Measurements from ENCODE around the gene ARHGAP12. TPM values are rescaled to one million over a fixed set of nuclear protein-coding genes. Genes with fewer than 3 reads are reported as not detected.
"Not testable (repeated sequence)": the region's sequence is repeated elsewhere in the genome, so short reads cannot be mapped to it uniquely, and the experiment has no call there.

The ARHGAP12 gene
- total and polyA plus RNA-seq, 8 donors: 25.5 to 40.4 (median 37.3) TPM

DNA sequence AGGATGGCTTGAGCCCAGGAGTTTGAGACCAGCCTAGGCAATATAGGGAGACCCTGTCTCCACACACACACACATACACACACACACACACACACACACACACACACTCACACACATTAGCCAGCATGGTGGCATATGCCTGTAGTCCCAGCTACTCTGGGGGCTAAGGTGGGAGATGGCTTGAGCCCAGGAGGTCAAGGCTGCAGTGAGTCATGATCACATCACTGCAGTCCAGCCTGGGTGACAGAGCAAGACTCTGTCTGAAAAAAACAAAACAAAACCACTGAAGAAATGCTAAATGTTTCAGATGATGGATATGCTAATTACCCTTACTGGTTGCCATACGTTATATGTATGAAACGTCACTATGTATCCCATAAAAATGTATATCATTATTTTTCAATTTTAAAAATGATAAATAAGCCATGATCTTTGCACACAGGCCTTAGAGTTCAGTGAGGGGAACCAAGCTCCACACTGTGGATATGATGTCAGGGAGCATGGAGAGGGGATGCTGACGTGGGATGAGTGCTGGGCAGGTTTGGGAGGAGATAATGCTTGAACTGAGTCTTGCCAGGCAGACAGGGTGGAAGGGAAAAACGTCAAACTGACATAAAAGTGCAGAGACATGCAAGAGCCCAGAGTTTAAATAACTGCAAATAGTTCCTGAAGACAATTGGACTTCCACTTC, 45.9 kb upstream of the ARHGAP12 start:
- TF ChIP-seq, protein P1, sequence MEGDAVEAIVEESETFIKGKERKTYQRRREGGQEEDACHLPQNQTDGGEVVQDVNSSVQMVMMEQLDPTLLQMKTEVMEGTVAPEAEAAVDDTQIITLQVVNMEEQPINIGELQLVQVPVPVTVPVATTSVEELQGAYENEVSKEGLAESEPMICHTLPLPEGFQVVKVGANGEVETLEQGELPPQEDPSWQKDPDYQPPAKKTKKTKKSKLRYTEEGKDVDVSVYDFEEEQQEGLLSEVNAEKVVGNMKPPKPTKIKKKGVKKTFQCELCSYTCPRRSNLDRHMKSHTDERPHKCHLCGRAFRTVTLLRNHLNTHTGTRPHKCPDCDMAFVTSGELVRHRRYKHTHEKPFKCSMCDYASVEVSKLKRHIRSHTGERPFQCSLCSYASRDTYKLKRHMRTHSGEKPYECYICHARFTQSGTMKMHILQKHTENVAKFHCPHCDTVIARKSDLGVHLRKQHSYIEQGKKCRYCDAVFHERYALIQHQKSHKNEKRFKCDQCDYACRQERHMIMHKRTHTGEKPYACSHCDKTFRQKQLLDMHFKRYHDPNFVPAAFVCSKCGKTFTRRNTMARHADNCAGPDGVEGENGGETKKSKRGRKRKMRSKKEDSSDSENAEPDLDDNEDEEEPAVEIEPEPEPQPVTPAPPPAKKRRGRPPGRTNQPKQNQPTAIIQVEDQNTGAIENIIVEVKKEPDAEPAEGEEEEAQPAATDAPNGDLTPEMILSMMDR (IDR thresholded peaks at IDR 0.05): no peak
- no peak for DNase-seq
- no peaks in the 10 kb centered on the region for H3K27me3 ChIP-seq
- H3K36me3 ChIP-seq: no peaks in the 10 kb centered on the region
- no peak for ATAC-seq
- no peak overlapping the region for H3K4me3 ChIP-seq
- intact Hi-C loops (cut with DNase I): no loop called here
- H3K9me3 ChIP-seq: no peaks in the 10 kb centered on the region
- peaks cover 10 to 43% of the 10 kb centered on the region in 2 donors for H3K4me1 ChIP-seq
- H3K27ac ChIP-seq: no peak overlapping the region

DNA sequence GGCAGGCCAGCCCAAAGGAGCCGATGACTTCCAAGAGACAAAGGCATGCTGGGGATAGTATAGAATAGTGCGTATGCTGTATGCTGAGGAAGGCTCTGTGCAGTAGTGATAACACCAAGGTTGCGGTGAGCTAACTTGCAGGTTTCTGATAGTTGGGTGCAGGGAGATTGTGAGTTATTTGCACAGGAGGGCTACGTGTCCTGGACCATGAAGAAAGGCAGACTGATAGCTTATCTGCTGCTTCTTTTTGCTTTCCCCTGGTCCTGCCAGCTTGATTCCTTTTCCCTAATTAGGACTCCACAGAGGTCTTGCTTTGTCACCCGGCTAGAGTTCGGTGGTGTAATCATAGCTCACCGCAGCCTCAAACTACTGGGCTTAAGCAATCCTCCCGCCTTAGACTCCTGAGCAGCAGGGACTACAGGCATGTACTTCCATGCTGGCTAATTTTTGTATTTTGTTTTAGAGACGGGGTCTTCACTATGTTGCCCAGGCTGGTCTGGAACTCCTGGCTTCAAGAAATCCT, 43.9 kb upstream of the ARHGAP12 start:
- no peak overlapping the region for H3K4me3 ChIP-seq
- peaks cover 2 to 35% of the 10 kb centered on the region in 2 donors for H3K4me1 ChIP-seq
- DNase-seq: no peak
- TF ChIP-seq, protein P1 (IDR thresholded peaks at IDR 0.05): no peak
- ATAC-seq: no peak
- no peaks in the 10 kb centered on the region for H3K9me3 ChIP-seq
- no peak overlapping the region for H3K27ac ChIP-seq
- intact Hi-C loops (cut with DNase I): no loop called here
- no peaks in the 10 kb centered on the region for H3K27me3 ChIP-seq
- no peaks in the 10 kb centered on the region for H3K36me3 ChIP-seq

DNA sequence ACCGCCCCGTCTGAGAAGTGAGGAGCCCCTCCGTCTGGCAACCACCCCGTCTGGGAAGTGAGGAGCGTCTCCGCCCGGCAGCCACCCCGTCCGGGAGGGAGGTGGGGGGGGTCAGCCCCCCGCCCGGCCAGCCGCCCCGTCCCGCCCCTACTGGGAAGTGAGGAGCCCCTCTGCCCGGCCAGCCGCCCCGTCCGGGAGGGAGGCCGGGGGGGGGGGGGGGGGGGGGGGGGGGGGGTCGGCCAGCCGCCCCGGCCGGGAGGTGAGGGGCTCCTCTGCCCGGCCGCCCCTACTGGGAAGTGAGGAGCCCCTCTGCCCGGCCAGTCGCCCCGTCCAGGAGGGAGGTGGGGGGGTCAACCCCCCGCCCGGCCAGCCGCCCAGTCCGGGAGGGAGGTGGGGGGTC, 41.2 kb upstream of the ARHGAP12 start:
- H3K36me3 ChIP-seq; ATAC-seq; intact Hi-C loops (cut with DNase I); DNase-seq; H3K9me3 ChIP-seq; H3K27me3 ChIP-seq; H3K27ac ChIP-seq; H3K4me3 ChIP-seq: not testable (repeated sequence)
- peaks cover 0 to 23% of the 10 kb centered on the region in 2 donors for H3K4me1 ChIP-seq

DNA sequence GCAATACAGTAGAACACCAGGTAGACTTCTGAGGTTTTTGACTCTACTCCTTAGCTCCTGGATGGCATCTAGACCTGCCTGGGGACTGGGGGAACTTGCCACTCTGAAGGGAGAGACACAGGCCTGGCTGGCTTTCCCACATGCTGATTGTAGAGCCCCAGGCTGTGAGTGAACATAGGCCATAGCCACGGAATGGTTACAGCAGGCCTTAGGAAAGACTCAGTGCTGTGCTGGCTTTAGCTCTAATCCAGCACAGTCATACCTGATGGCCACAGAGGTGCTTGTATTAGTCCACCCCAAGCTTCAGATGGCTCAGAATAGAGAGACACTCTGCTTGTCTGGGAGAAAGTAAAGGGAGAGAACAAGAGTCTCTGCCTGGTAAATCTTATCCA, 35.0 kb upstream of the ARHGAP12 start:
- DNase-seq (no peak), ATAC-seq (no peak)
- intact Hi-C loops (cut with DNase I): no loop called here
- Histone ChIP-seq H3K36me3 (no peaks in the 10 kb centered on the region), H3K4me1 (peaks cover 4 to 66% of the 10 kb centered on the region in 2 donors), H3K27ac (peak overlapping the region; percentile 44 to 49), H3K4me3 (no peak overlapping the region), H3K27me3 (no peaks in the 10 kb centered on the region), H3K9me3 (no peaks in the 10 kb centered on the region)
- TF ChIP-seq, protein P1 (IDR thresholded peaks at IDR 0.05): no peak

DNA sequence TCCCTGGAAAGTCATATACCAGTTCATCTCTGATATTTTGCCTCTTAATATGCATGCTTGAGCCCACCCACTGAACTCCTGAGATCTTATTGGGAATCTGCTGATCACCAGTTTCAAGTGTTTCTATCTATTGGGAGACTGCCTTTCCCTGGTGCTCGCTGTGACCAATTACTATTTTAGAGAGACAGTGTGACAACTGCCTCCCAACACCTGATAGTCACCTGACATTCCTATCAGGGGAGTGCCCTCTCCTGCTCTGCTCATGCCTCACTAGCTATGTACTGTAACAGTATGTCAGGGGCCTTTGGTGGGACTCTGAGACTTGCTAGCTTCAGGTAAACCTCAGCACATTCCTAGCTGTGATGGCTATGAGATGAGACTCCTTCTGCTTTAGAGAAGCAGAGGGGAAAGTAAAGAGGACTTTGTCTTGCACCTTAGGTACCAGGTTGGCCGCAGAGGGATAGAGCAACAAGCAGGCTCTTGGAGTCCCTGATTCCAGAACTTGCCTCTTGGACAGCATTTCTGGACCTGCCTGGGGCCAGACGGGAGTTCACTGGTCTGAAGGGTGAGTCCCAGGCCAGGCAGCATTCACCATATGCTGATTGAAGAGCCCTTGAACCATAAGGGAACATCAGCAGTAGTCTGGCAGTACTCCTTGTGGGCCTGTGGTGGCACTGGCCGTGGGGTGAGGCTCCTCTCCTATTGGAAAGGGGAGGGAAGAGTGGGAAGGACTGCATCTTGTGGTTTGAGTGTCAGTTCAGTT, 34.4 kb upstream of the ARHGAP12 start:
- TF ChIP-seq, protein P1 (IDR thresholded peaks at IDR 0.05): no peak
- no peak overlapping the region for H3K4me3 ChIP-seq
- DNase-seq (no peak), ATAC-seq (peak; percentile 58)
- H3K27ac ChIP-seq: peak overlapping the region; percentile 44 to 49
- no peaks in the 10 kb centered on the region for H3K36me3 ChIP-seq
- intact Hi-C loops (cut with DNase I): no loop called here
- no peaks in the 10 kb centered on the region for H3K27me3 ChIP-seq
- H3K9me3 ChIP-seq: no peaks in the 10 kb centered on the region
- H3K4me1 ChIP-seq: peaks cover 4 to 66% of the 10 kb centered on the region in 2 donors

Measured in left lung (tissue), 10 donors.